Activated CD4-positive, alpha-beta T cell treated with anti-CD3 and anti-CD28 coated beads, Interleukin-2, amount 50 U/mL, for 1 hour (primary cell): Measurements from ENCODE around the gene THOC2.
"Not testable (repeated sequence)": the region's sequence is repeated elsewhere in the genome, so short reads cannot be mapped to it uniquely, and the experiment has no call there.

Experiments used
- DNase-seq: peaks from one replicate; pipeline ENCODE4 v3.0.0-alpha.2; 2020

The THOC2 gene

DNA sequence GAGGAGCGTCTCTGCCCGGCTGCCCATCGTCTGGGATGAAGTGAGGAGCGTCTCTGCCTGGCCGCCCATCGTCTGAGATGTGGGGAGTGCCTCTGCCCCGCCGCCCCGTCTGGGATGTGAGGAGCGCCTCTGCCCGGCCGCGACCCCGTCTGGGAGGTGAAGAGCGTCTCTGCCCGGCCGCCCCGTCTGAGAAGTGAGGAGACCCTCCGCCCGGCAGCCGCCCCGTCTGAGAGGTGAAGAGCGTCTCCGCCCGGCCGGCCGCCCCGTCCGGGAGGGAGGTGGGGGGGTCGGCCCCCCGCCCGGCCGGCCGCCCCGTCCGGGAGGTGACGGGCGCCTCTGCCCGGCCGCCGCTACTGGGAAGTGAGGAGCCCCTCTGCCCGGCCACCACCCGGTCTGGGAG, 1.2 kb upstream of the THOC2 start:
- DNase-seq = not testable (repeated sequence)

GRCh38 chrX:123731987-123732669, 724 bp downstream of the THOC2 start:
- no peak for DNase-seq

DNA sequence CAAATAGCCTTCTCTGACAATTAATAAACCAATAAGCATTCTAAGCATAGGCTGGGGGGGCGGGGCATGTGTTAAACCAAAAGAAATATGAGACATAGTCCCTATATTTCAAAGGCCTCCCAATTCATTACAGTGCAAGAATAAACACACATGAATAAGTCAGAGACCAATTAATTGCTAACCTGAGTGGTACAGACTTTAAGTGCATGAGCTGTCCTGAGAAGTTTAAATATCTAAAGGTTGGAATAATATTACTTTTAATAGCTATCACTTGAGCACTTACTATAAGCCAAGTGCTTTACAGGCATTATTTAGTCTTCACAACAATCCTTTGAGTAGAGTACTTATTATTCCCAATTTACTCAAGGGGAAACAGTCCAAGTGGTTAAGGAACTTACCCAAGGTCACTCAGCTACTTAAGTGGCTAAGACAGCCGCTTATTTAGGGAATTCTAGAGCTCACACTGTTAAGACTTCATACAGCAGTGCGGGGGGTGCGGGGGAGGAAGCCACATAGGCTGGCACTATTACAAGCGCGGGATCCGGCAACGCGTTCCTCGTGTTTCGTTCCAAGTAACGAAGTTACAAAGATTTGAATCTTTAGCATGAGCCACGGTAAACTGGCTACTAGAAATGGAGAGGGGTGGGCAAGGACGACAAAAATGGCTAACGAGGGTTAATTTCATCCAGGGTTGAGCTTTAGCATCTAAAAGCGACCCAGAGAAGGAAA, 1.4 kb downstream of the THOC2 start:
- peak; percentile 3 for DNase-seq

- no peak for DNase-seq
These were observed 4.3 kb downstream of the THOC2 start for GRCh38 chrX:123728554-123728953.

- DNase-seq = no peak
These were observed 4.8 kb downstream of the THOC2 start for GRCh38 chrX:123728016-123728415.

- DNase-seq = not testable (repeated sequence)
These were observed 10.7 kb downstream of the THOC2 start for GRCh38 chrX:123722193-123722592.

DNA sequence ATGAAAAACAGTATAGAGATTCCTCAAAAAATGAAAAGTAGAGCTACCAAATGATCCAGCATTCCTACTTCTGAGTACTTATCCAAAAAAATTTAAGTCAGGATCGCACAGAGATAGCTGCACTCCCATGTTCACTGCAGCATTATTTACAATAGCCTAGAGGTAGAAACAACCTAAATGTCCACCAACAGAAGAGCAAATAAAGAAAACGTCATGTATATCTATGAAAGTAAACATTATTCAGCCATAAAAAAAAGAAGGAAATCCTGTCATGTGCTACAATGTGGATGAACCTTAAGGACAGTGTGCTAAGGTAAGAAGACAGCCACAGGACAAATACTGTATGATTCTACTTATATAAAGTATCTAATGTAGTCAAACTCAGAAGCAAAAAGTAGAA, 12.4 kb downstream of the THOC2 start:
- DNase-seq = no peak

GRCh38 chrX:123713841-123714240, 19.0 kb downstream of the THOC2 start:
- DNase-seq = no peak

- DNase-seq = no peak
These were observed 19.4 kb downstream of the THOC2 start for GRCh38 chrX:123713434-123713833.

- DNase-seq = not testable (repeated sequence)
These were observed 21.7 kb downstream of the THOC2 start for GRCh38 chrX:123711201-123711600.

- no peak for DNase-seq
These were observed 28.1 kb downstream of the THOC2 start for GRCh38 chrX:123704781-123705180.

DNA sequence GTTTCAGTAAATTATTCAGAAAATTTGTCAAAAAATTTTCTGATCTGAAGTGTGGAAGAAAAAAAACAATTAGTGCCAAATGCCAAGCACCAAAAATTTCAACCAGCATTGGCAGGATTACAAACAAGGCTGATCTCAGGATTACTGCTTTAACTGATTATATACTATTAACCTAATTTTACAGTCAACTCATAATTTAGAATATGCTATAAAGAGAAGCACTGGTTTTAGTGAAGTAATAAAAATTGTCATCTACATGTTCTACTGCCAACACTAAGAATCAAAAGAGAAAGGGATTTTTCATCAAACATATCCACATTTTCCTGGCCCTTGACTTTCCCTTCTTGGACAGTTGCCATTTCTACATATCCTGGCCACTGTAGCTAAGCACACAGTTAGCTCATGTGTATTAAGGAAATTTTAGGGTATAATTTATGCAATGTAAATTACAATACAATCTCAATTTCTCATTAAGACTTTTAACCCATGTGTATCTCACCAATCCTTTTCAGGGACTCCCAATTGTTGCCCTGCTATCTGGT, 33.8 kb downstream of the THOC2 start:
- DNase-seq = no peak

GRCh38 chrX:123696334-123696733, 36.5 kb downstream of the THOC2 start:
- no peak for DNase-seq

GRCh38 chrX:123695242-123695641, 37.6 kb downstream of the THOC2 start:
- no peak for DNase-seq

GRCh38 chrX:123691776-123692175, 41.1 kb downstream of the THOC2 start:
- no peak for DNase-seq

- DNase-seq = no peak
These were observed 44.3 kb downstream of the THOC2 start for GRCh38 chrX:123688524-123688923.

- no peak for DNase-seq
These were observed 47.6 kb downstream of the THOC2 start for GRCh38 chrX:123685232-123685631.

DNA sequence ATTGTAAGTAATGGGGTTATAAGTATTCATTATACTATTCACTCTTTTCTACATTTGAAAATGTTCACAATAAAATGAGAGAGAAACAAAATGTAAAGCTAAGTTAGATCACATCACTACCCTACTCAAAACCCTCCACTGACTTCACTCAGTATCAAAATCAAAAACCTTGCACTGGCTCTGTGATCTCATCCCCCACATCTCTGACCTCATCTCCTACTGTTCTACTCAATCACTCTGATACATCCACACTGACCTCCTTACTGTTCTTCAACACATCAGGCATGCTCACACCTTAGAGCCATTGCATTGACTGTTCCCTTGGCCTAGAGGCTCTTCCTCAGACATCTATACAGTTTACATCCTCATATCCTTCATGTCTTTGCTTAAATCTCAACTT, 50.7 kb downstream of the THOC2 start:
- no peak for DNase-seq

GRCh38 chrX:123679733-123680460, 53.0 kb downstream of the THOC2 start:
- DNase-seq = not testable (repeated sequence)

- no peak for DNase-seq
These were observed 57.7 kb downstream of the THOC2 start for GRCh38 chrX:123675154-123675553.

DNA sequence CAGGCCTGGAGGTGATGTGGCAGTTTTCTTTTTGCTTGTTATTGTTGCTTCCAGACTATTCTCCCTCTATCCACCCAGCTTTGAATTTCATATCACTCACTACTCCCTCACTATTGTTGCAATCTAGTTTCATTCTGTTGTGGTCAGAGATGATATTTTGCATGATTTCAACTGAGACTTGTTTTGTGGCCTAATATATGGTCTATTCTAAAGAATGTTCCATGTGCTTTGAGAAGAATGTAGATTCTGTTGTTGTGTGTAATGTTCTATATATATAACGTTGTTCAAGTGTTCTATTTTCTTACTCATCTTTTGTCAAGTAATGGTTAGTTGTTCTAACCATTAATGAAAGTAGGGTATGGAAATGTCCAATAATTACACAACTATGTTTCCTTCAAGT, 59.0 kb downstream of the THOC2 start:
- no peak for DNase-seq

DNA sequence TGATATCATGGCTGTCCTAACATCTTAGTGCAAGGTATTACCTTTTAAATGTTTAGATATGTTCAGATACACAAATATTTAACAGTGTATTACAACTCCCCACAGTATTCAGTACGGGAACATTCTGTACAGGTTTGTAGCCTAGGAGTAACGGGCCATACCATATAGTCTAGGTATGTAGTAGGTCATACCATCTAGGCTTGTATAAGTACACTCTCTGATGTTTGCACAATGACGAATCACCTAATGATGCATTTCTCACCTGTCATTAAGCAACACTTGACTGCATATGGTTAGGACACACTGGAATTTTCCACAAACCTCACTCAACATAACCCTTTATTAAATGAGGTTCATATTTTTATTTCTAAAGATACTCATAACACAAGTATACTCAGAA, 67.7 kb downstream of the THOC2 start:
- no peak for DNase-seq

DNA sequence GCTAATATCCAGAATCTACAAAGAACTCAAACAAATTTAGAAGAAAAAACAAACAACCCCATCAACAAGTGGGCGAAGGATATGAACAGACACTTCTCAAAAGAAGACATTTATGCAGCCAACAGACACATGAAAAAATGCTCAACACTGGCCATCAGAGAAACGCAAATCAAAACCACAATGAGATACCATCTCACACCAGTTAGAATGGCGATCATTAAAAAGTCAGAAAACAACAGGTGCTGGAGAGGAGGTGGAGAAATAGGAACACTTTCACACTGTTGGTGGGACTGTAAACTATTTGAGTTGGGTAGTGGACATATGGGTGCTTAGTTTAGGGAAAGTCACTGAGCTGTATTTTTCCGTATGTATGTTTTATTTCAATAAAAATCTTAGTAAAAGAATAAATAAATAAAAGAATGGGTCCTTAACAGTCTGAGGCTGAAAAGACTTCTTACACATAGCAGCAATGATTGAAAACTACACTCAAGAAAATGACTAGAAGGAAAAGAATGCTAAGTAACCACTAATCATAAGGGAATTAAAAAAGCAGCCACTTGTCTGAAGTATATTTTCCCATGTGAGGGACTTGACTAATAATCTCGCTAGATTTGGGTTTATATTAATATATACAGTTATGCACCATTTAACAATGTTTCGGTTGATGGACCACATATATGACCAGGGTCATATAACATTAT, 68.2 kb downstream of the THOC2 start:
- DNase-seq = not testable (repeated sequence)
